Cerebellar cortex (tissue), 1 donor: ENCODE results near the gene SDHAF1.
"Not testable (repeated sequence)": the region's sequence is repeated elsewhere in the genome, so short reads cannot be mapped to it uniquely, and the experiment has no call there.

Experiments
- DNase-seq: peaks from one replicate; pipeline ENCODE4 v3.0.0-alpha.2; 2015; ENCODE audit warnings: low spot score

Gene SDHAF1, protein sequence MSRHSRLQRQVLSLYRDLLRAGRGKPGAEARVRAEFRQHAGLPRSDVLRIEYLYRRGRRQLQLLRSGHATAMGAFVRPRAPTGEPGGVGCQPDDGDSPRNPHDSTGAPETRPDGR

DNA sequence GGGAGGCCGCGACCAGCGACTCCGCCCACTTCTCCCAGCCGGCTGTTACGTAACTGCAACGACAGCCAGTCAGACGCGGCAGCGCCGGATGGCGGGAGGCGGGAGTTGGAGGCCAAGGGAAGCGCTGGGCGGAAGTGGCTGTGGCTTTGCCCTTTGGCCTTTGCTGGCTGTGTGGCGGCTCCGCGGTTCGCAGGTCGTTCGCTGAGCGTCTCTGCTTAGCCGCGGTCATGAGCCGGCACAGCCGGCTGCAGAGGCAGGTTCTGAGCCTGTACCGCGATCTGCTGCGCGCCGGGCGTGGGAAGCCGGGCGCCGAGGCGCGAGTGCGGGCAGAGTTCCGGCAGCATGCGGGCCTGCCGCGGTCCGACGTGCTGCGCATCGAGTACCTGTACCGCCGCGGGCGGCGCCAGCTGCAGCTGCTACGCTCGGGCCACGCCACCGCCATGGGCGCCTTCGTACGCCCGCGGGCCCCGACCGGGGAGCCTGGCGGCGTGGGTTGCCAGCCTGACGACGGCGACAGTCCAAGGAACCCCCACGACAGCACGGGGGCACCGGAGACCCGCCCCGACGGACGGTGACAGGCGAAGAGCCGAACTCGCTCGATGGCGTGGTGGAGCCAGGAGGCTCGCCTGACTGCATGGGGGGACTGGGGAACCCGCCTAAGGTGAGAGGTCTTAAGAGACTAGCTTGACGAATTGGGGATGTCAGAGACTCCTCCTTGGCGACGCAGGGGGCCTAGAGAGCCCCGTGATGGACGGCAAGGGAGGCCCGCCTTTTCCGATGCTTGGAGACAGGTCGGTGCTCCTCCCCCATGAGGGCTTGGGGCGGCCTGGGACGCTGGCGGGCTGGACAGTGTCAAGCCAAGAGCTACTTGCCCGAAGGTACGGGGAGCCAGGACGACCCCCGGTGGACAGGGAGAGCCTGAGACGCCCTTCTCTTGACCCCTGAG, at the start of gene SDHAF1:
SDHAF1 (plus strand) TSS at position 141 of the 946 bp plus-strand sequence; CDS start at position 228, 87 bp downstream.
- peak; percentile 97 for DNase-seq

DNA sequence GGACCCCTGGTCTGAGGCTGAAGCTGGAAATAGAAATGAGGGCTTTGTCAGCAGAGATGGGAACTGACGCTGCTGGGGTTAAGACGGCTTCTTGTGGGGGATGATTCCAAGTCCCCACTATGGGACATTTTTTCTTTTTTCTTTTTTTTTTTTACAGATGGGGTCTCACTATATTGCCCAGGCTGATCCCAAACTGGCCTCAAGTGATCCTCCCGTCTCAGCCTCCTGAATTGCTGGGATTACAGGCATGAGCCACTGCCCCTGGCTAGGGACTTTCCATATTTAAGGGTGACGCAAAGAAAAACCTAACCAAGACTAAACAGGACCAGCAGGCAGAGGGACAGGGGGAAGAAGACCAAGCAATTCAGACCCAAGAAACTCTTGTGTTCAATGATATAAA, 48.8 kb upstream of the SDHAF1 start:
- no peak for DNase-seq

DNA sequence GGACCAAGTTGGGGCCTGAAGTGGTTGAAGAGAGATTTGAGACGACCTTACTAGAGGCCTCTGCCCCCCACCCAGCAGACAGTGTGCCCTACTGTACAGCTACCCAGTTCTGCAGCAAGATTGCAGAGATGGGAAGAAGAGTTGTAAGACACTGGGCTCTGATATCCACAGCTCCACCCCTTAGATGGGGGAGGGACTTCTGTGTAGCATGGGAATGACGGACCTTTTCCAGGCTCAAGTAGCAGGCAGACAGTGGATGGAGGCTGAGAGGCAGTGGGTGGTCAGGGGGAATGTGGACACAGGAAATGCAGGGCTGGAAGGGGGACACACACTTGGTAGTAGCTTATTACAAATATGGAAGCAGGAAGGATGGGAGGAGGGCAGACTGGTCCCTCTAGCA, 45.9 kb upstream of the SDHAF1 start:
- DNase-seq: no peak

DNA sequence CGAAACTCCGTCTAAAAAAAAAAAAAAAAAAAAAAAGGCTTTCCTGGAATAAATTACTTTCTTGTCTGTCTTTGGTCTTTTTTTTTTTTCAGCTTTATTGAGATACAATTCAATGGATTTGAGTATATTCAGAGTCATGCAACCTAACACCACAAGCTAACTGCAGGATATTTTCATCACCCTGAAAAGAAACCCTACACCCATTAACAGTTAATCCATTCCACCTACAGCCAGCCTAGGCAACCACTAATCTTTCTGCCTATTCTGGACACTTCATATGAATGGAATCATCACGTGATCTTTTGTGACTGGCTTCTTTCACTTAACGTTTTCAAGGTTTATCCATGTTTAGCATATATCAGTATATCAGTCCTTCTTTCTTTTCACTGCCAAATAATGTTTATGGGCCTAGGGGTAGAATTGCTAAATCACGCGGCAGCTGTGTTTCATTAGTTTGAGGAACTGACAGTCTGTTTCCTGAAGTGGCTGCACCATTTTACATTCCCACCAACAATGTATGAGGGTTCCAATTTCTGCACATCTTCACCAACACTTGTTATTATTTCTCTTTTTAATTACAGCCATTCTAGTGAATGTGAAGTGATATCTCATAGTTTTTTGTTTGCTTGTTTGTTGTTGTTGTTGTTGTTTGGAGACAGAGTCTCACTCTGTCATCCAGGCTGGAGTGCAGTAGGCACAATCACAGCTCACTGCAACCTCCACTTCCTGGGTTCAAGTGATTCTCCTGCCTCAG, 38.9 kb upstream of the SDHAF1 start:
- no peak for DNase-seq

DNA sequence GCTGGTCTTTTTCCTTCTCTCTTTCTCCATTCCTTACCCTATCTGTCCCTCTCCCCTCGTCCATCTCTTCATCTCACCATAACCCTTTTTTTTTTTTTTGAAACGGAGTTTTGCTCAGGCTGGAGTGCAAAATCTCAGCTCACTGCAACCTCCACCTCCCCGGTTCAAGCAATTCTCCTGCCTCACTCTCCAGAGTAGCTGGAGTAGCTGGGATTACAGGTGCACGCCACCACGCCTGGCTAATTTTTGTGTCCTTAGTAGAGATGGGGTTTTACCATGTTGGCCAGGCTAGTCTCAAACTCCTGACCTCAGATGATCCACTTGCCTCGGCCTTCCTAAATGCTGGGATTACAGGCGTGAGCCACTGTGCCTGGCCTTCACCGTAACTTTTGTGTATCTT, 37.6 kb upstream of the SDHAF1 start:
- DNase-seq: not testable (repeated sequence)

DNA sequence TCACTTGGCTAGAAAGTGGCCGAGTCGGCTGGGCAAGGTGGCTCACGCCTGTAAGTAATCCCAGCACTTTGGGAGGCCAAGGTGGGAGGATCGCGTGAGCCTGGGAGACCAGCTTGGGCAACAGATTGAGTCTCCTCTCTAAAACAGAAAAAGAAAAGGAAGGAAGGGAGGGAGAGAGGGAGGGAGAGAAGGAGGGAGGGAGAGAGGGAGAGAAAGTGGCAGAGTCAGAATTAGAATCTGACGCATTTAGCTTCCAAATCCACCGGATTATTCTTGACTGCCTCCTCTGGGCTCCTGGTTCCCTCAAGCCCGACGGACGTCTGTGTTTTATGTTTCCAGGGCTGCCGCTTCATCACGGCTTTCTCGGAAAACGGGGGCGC, 36.3 kb upstream of the SDHAF1 start:
- DNase-seq: no peak

DNA sequence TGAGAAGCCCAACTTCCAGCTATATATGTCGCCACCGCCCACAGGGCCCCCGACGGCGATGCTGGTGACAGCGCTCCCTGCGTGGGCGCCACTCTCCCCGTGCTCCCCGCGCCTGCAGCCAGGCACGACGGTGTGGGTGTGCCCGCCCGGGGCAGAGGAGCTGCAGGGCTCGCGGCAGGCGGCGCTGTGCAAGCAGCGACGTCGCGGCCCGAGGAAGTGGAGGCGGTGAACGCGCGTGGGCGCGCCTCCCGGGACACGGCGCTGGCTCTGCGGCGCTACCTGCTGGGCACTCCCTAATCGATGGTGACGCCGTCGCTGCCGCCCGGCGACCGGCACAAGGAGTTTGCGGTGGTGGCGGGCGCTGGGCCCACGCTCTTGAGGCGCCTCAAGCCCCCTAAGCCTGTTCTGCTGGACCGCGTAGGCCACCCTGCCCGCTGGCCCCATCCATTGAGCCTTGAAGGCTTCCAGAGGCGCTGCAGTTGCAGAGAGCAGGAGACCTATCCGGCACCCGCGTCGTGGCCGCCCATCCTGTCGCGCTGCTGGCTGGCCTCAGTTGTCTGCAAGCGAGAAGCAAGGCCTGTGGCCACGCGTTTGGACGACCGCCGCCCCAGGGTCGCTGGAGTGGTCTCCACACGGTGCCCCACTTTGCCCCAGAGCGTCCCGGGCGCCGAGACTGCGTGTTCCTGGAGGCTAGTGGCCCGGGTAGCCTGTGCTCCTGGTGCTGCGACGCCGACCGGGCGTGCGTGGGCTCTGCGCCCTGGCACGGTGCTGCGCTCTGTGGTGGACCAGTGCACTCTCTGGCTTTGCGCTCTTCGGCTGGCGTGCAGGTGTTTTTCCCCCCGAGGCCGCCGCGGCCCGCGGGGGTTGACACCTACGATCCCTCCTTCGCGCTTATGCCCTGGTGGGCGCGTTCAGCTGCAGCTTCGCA, 35.7 kb upstream of the SDHAF1 start:
- no peak for DNase-seq

DNA sequence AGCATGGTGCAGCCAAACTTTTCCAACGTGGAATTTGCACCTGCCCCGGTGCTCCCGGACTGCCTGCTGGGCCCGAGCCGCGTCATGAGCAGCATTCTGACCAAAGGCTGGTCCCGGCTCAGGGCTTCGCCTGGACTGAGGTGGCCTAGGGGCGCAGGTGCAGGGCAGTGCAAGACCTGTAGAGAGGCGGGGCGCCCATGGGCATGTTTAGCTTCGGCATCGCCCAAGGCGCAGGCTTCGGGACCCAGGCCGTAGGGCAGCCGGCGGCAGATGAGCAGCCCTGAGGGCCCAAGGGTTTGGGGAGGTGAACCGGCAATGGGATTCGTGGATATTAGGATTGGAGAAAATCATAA, 35.0 kb upstream of the SDHAF1 start:
- DNase-seq: no peak

DNA sequence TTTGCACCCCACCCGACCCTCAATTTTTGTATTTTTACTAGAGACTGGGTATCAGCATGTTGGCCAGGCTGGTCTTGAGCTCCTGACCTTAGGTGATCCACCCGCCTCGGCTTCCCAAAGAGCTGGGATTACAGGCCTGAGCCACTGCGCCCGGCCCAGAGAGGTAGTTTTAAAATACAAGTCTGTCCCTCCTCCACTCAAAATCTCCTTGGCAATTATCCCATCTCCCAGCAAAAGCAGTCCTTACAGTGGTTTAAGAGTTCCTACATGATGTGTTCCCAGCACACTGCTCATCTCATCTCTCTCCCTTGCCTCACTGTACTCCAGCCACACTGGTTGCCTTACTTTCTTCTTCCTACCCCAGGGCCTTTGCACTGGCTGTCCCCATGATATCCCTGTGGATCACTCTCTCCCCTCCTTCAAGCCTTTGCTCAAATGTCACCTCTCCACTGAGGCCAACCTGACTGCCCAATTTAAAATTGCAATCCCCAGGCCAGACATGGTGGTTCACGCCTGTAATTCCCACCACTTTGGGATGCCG, 34.5 kb upstream of the SDHAF1 start:
- no peak for DNase-seq

DNA sequence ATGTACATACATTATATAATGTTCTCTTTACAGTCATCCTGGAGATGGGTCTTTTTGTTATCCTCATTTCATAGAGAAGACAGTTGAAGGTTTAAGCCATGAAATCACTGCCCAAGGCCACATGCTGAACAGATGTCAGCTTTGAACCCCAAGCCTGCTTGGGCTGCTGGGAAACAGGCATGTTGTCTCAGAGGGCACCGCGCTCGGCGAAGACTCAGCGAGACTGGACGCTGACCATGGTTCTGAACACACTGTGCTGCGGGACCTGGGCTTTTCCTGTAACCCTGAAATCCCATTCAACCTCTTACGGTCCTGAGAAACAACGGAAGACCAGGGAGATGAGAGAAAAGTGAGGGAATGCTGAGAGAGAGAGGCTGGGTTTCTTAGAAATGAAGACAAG, 31.5 kb upstream of the SDHAF1 start:
- DNase-seq: peak; percentile 29

DNA sequence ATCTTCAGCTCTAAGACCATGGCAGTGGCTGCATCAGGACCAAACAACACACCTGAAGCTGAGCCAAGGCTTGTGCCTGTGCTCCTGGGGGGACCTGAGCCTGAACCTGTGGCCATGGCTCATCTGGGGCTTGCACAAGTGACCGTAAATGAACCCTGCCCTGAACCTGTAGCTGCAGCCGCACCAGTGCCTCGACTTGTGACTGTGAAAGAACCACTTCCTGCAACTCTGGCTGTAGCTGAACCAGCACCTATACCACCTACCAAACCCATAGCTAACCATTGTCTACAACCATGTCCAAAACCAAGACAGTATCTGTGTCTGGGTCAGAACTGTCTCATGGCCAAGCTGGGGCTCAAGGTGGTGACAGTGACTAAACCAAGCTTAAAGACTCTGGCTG, 28.2 kb upstream of the SDHAF1 start:
- DNase-seq: no peak

DNA sequence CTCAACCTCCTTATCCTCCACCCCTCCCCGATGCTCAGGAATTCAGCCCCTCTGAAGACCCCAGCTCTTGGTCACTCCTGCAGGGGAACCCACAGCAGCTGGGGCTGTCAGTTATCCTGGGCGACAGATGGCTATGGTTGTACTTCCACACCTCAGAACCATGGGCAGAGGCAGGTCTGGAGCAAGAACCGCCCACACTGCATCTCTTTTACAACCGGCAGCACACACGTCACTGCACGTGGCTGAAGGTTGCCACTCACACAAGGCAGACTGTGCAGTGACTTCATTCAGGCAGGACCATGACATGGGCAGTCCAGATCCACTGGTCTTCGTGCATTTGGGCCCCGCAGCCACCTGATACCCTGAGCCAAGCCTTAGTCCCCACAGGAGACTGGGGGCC, 21.5 kb upstream of the SDHAF1 start:
- DNase-seq: no peak

DNA sequence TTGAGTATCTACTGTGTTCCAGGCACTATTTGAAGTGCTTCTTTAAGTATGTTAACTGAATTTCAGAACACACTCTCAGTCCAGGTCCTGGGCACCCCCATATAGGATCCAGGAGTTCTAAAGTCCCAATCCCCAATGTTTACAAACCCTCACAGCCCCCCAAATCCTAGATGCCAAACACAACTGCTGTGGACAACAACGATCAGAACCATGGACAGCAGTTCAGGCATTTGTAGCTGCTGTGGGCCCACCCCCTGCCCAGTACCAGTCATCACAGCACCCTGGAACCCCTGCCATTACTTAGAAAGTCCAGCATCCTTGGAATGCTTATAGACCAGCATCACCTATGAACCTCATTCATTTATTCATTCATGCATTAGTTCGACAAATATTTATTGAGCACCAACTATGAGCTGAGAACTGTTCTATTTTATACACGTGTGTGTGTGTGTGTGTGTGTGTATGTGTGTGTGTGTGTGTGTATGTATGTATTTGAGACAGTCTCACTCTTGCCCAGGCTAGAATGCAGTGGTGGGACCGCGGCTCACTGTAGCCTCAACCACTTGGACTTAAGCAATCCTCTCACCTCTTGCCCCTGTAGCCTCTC, 19.3 kb upstream of the SDHAF1 start:
- DNase-seq: no peak

DNA sequence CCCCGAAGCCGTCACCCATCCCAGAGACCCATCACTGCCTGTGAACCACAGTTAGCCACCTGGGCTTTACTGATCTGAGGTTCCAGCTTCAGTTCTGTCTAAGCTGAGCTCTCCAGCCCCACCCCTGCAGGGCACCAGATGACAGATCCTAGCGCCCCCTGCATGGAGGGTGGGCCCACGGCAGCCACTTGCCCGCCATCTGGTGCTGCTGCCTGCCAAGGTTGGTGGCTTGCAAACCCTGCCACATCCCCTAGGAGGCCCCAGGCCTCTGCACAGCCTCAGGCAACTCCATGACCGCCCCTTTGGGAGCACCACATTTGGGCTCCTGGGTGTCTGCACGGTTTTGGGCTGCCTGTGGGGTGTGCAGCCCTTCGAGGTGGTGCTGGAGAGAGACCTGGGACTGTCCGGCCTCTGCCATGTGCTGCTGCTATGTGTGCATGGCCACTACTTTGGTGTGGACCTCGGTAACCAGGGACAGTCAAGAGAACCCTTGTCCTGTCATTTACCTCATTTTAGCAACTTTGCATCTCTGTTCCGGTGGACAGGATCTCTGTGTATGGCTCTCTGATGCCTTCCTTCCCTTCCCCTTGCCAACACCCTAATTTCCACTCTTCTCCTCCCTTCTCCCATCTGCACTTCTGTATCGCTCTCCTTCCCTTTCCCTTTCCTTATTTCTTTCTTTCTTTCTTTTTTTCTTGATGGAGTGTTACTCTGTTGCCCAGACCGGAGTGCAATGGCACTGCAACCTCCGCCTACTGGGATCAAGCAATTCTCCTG, 17.4 kb upstream of the SDHAF1 start:
- peak; percentile 63 for DNase-seq

DNA sequence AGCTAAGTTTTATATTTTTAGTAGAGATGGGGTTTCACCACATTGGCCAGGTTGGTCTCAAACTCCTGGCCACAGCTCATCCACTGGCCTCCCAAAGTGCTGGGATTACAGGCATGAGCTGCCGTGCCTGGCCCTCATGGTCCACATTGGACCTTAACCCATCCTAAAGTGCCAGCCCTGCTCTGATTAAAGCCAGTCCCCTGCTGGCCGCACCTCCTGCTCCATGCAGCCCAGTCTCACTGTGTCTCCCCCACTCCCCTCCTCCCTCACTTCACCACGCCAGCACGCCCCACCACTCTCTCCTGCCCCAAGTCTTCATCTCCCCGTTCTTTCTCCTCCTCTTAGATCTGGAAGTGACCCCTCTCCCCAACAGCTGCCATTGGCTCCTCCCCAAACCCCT, 16.7 kb upstream of the SDHAF1 start:
- DNase-seq: peak; percentile 59

DNA sequence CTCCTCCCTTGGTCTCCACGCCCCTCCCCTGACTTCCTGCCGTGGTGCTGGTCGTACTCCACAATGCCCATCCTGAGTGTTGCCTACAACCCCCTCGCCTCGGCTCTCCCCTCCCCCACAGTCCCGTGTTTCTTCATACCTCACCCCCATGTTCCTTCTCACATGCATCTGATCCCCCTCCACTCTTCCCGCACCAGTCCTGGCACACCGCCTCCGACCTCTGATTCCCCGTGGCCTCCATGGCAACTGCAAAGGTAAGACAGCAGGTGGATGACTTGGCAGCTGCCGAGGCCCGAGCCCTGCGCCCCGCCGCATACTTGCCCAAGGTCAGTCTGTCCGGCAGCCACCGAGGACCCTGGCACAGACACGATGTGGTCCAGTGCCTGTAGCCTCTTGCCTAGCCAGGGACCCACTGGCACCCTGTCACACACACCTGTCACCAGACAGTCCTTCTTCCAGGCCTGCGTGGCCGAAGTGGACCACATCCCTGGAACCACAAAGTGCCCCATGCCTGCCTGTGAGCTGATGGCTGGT, 16.1 kb upstream of the SDHAF1 start:
- peak; percentile 38 for DNase-seq

DNA sequence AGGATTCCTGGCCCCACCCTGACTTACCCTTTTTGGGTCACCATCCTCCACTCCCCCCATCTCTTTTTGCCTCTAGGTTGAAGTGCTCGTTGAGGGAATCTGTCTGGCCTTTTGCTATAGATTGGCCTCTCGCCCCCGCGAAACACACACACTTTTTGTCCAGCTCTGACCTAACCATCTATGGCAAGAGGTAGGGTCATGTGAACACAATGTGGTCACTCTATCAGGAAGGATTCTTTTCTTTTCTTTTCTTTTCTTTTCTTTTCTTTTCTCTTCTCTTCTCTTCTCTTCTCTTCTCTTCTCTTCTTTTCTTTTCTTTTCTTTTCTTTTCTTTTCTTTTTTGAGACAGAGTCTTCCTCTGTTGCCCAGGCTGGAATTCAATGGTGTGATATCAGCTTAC, 14.0 kb upstream of the SDHAF1 start:
- not testable (repeated sequence) for DNase-seq

DNA sequence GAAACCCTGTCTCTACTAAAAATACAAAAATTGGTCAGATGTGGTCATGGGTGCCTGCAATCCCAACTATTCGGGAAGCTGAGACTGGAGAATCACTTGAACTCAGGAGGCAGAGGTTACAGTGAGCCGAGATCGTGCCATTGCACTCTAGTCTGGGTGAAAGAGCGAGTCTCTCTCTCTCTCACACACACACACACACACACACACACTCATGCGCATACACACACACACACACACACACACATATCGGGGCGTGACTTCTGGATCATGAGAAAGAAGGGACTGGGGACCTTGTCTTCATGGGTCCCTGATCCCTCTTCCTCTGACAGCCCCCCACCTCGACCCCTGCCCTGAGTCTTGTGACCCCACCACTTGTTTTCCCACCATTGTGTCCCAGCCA, 11.8 kb upstream of the SDHAF1 start:
- no peak for DNase-seq

DNA sequence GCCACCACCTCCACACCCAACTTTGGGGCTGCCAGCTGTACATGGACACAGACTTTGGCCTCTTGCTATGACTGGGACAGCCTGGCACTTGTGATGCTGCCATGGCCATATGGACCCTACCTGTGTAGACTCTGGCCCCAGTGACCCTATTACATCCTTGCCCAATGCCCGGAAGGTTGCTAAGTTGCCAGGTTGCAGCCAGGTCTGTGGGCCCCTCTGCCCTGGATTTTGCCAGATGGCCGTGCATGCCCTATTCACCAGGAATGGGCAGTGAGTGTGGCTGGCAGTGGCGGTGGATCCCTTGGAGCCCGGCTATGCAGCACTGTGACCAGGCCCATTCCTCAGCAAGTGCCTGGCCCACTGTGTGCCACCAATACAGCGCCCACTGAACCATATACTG, 8.9 kb upstream of the SDHAF1 start:
- DNase-seq: peak; percentile 62
